Caco-2 (cell line): ENCODE measurements around the gene PRR22. TPM values are rescaled to one million over a fixed set of nuclear protein-coding genes. Genes with fewer than 3 reads are reported as not detected.

Source experiments
- BruUV-seq: library from RNA; stranded (reverse); fragments of 400-500 nt; replicated peaks from 2 replicates; lab custom pipeline; 2021; lab: Mats Ljungman, UMichigan
- CTCF ChIA-PET: fragments of 300-600 bp; sonication (Branson Sonifier 250); formaldehyde crosslinking; loops from one replicate; lab custom pipeline; 2022; ENCODE audit warnings: antibody characterized with exemption; lab: Charles Lee
- POLR2A ChIA-PET: fragments of 300-600 bp; sonication (Branson Sonifier 250); formaldehyde crosslinking; loops from one replicate; lab custom pipeline; 2022; ENCODE audit warnings: antibody characterized with exemption; lab: Charles Lee
- DNase-seq, 2 experiments: peaks; one replicate each; pipeline versions ENCODE4 v3.0.0 to v3.0.0-alpha.2; 2020 to 2022
- H3K27me3 ChIP-seq: replicated peaks from 2 replicates; pipeline ENCODE4 v1.6.0; 2011; ENCODE audit warnings: low read length; ENCODE audit not compliant: control insufficient read depth, insufficient read depth
- H3K36me3 ChIP-seq: 2 replicates; pipeline ENCODE4 v1.5.1; 2011; ENCODE audit warnings: low read length; ENCODE audit not compliant: control insufficient read depth, insufficient read depth
- H3K4me1 ChIP-seq: fragments of 250-450 bp; sonication (Bioruptor Pico); 2 replicates; pipeline ENCODE4 v1.5.1; 2020; ENCODE audit warnings: mild to moderate bottlenecking
- H3K4me3 ChIP-seq: 2 replicates; pipeline ENCODE4 v1.5.1; 2011; ENCODE audit warnings: low read depth, mild to moderate bottlenecking, control low read depth, low read length
- H3K9me3 ChIP-seq: fragments of 250-450 bp; sonication (Bioruptor Pico); 2 replicates; pipeline ENCODE4 v1.5.1; 2020; ENCODE audit warnings: mild to moderate bottlenecking, moderate library complexity
- H3K27ac Mint-ChIP-seq: one replicate; pipeline ENCODE4 v1.8.0; 2022; ENCODE audit warnings: mixed read lengths; ENCODE audit not compliant: unreplicated experiment
- H3K27me3 Mint-ChIP-seq: one replicate; pipeline ENCODE4 v1.8.0; 2022; ENCODE audit warnings: mixed read lengths; ENCODE audit not compliant: insufficient read depth, unreplicated experiment
- H3K36me3 Mint-ChIP-seq: one replicate; pipeline ENCODE4 v1.8.0; 2022; ENCODE audit warnings: mild to moderate bottlenecking, mixed read lengths; ENCODE audit not compliant: insufficient read depth, unreplicated experiment
- H3K4me1 Mint-ChIP-seq: one replicate; pipeline ENCODE4 v1.8.0; 2022; ENCODE audit warnings: low read depth, mixed read lengths; ENCODE audit not compliant: unreplicated experiment
- H3K4me3 Mint-ChIP-seq: one replicate; pipeline ENCODE4 v1.8.0; 2022; ENCODE audit warnings: mild to moderate bottlenecking, moderate library complexity, mixed read lengths; ENCODE audit not compliant: unreplicated experiment
- H3K9me3 Mint-ChIP-seq: one replicate; pipeline ENCODE4 v1.8.0; 2022; ENCODE audit warnings: mixed read lengths; ENCODE audit not compliant: unreplicated experiment
- intact Hi-C: fragments of 100-400 bp; cut with micrococcal nuclease; formaldehyde crosslinking; loops from one replicate; pipeline ENCODE4 v1.10.0; 2022; ENCODE audit not compliant: unreplicated experiment
- total RNA-seq: library from RNA; stranded (reverse); gene quantifications from 2 replicates; pipeline ENCODE4 v1.2.3, GENCODE V29; 2022
- TF ChIP-seq, protein P1 (sequence below), 2 experiments: fragments of 200-600 bp in 1 of 2; IDR thresholded peaks; 1 replicate in 1 of 2; 2 replicates in 1 of 2; pipeline versions ENCODE4 v1.5.1 to v1.8.0; 2011 to 2022; ENCODE audit warnings: antibody characterized with exemption in 1 of 2, control low read depth in 1 of 2, inconsistent platforms in 1 of 2, low read depth in 1 of 2, low read length in 1 of 2, mild to moderate bottlenecking in 1 of 2, moderate library complexity in 1 of 2; ENCODE audit not compliant: insufficient read depth in 1 of 2, severe bottlenecking in 1 of 2, unreplicated experiment in 1 of 2

PRR22 gene
- total RNA-seq, 1 experiment from 2014 or later = 7.1 TPM

- ChIA-PET CTCF (no interaction called here), POLR2A (no interaction called here)
- H3K27me3 ChIP-seq = no peaks in the 10 kb centered on the region
- no peak overlapping the region for H3K4me3 Mint-ChIP-seq
- peaks cover 11% of the 10 kb centered on the region for H3K36me3 Mint-ChIP-seq
- no peak overlapping the region for H3K27ac Mint-ChIP-seq
- H3K4me3 ChIP-seq = no peak overlapping the region
- no peaks in the 10 kb centered on the region for H3K9me3 ChIP-seq
- no peaks in the 10 kb centered on the region for H3K27me3 Mint-ChIP-seq
- no peak for DNase-seq
- no peaks in the 10 kb centered on the region for H3K36me3 ChIP-seq
- H3K4me1 Mint-ChIP-seq = no peaks in the 10 kb centered on the region
- intact Hi-C loops = no loop called here
- H3K4me1 ChIP-seq = no peaks in the 10 kb centered on the region
- no TSS peak for BruUV-seq
- no peaks in the 10 kb centered on the region for H3K9me3 Mint-ChIP-seq
- TF ChIP-seq, protein P1, sequence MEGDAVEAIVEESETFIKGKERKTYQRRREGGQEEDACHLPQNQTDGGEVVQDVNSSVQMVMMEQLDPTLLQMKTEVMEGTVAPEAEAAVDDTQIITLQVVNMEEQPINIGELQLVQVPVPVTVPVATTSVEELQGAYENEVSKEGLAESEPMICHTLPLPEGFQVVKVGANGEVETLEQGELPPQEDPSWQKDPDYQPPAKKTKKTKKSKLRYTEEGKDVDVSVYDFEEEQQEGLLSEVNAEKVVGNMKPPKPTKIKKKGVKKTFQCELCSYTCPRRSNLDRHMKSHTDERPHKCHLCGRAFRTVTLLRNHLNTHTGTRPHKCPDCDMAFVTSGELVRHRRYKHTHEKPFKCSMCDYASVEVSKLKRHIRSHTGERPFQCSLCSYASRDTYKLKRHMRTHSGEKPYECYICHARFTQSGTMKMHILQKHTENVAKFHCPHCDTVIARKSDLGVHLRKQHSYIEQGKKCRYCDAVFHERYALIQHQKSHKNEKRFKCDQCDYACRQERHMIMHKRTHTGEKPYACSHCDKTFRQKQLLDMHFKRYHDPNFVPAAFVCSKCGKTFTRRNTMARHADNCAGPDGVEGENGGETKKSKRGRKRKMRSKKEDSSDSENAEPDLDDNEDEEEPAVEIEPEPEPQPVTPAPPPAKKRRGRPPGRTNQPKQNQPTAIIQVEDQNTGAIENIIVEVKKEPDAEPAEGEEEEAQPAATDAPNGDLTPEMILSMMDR (IDR thresholded peaks at IDR 0.05; ENCODE audit: insufficient read depth in 1 of 2, low read depth in 1 of 2, low read length in 1 of 2, severe bottlenecking in 1 of 2, unreplicated experiment in 1 of 2) = no peak
Observed at GRCh38 chr19:5778402-5778801, 6.1 kb downstream of the PRR22 start.

DNA sequence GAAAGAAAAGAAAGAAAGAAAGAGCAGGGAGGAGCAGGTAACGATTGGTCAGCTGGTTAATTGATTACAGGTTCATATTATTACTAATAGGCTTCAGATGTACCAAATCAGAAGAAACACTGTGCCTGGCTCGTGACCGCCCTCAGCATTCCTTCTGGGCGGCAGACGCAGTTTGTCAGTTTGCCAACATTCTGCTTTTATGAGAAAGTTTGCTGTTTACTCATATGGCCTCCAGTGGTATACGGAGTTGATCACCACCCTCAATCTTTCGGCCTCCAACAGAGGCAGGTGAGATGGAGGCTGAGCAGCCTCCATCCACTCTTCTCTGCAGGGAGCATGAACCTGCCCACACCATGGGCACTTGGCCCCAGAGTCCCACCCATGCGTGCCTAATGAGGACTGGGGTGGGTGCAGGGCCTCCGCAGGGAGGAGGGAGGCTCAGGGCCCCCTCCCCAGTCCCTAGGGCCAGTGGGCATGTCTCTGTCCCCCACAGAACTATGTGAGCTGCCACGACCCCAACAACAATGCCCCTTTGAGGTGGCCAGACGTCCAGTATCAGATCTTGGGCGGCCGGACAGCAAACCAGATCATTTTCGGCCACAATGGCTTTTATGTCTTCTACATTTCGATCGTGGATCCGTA is 8.8 kb downstream of the PRR22 start:
- no peaks in the 10 kb centered on the region for H3K36me3 ChIP-seq
- no peaks in the 10 kb centered on the region for H3K27me3 ChIP-seq
- BruUV-seq = no TSS peak
- no peaks in the 10 kb centered on the region for H3K4me1 ChIP-seq
- intact Hi-C loops = no loop called here
- no peak overlapping the region for H3K4me3 ChIP-seq
- no peaks in the 10 kb centered on the region for H3K9me3 ChIP-seq
- Mint-ChIP-seq H3K4me1 (no peaks in the 10 kb centered on the region), H3K9me3 (no peaks in the 10 kb centered on the region), H3K36me3 (peaks cover 5% of the 10 kb centered on the region), H3K4me3 (no peak overlapping the region), H3K27ac (no peak overlapping the region), H3K27me3 (no peaks in the 10 kb centered on the region)
- TF ChIP-seq, protein P1 (IDR thresholded peaks at IDR 0.05; ENCODE audit: insufficient read depth in 1 of 2, low read depth in 1 of 2, low read length in 1 of 2, severe bottlenecking in 1 of 2, unreplicated experiment in 1 of 2) = no peak
- POLR2A ChIA-PET = no interaction called here
- no peak for DNase-seq
- CTCF ChIA-PET = interaction anchor here (0.7 kb wide), 1 partner anchor 11 kb away, joined by 4 read pairs; no protein-coding TSS in a partner anchor

GRCh38 chr19:5774921-5775320 is 9.6 kb downstream of the PRR22 start:
- TF ChIP-seq, protein P1 (IDR thresholded peaks at IDR 0.05; ENCODE audit: insufficient read depth in 1 of 2, low read depth in 1 of 2, low read length in 1 of 2, severe bottlenecking in 1 of 2, unreplicated experiment in 1 of 2) = no peak
- Histone ChIP-seq H3K4me3 (no peak overlapping the region), H3K27me3 (no peaks in the 10 kb centered on the region), H3K36me3 (no peaks in the 10 kb centered on the region), H3K4me1 (no peaks in the 10 kb centered on the region), H3K9me3 (no peaks in the 10 kb centered on the region)
- ChIA-PET CTCF (no interaction called here), POLR2A (no interaction called here)
- no peaks in the 10 kb centered on the region for H3K4me1 Mint-ChIP-seq
- intact Hi-C loops = no loop called here
- no peak overlapping the region for H3K4me3 Mint-ChIP-seq
- H3K36me3 Mint-ChIP-seq = peaks cover 5% of the 10 kb centered on the region
- H3K27me3 Mint-ChIP-seq = no peaks in the 10 kb centered on the region
- no TSS peak for BruUV-seq
- no peak overlapping the region for H3K27ac Mint-ChIP-seq
- no peaks in the 10 kb centered on the region for H3K9me3 Mint-ChIP-seq
- no peak for DNase-seq
